SK-N-SH treated with all-trans-retinoic acid at 6 μM for 48 hours (cell line): ENCODE results near the gene SNX30.

Experiments used
- ARNTL ChIP-seq: fragments of 450-650 bp; formaldehyde crosslinking; IDR thresholded peaks from 2 replicates; pipeline ENCODE4 v1.5.0; 2020; ENCODE audit warnings: low read depth, mild to moderate bottlenecking, moderate library complexity, borderline replicate concordance
- BACH2 ChIP-seq: fragments of 250-450 bp; sonication (Bioruptor Pico); IDR thresholded peaks from 2 replicates; pipeline ENCODE4 v1.9.0; 2021; ENCODE audit warnings: mild to moderate bottlenecking, borderline replicate concordance
- GLIS3 ChIP-seq: fragments of 250-450 bp; sonication (Bioruptor Pico); IDR thresholded peaks from 2 replicates; pipeline ENCODE4 v1.5.0; 2020; ENCODE audit warnings: mild to moderate bottlenecking, moderate library complexity
- RARB ChIP-seq: fragments of 250-450 bp; sonication (Bioruptor Pico); IDR thresholded peaks from 2 replicates; pipeline ENCODE4 v1.8.0; 2021; ENCODE audit warnings: mild to moderate bottlenecking, moderate library complexity
- TOX ChIP-seq: fragments of 250-450 bp; sonication (Bioruptor Pico); IDR thresholded peaks from 2 replicates; pipeline ENCODE4 v1.8.0; 2021; ENCODE audit warnings: mild to moderate bottlenecking, moderate library complexity, borderline replicate concordance
- ZFP3 ChIP-seq: fragments of 250-450 bp; sonication (Bioruptor Pico); IDR thresholded peaks from 2 replicates; pipeline ENCODE4 v1.5.0; 2020; ENCODE audit warnings: mild to moderate bottlenecking, moderate library complexity
- ZFP30 ChIP-seq: fragments of 450-650 bp; formaldehyde crosslinking; IDR thresholded peaks from 2 replicates; pipeline ENCODE4 v1.5.0; 2022; ENCODE audit warnings: mild to moderate bottlenecking, moderate library complexity
- ZNF8 ChIP-seq: fragments of 450-650 bp; formaldehyde crosslinking; IDR thresholded peaks from 2 replicates; pipeline ENCODE4 v1.5.0; 2020; ENCODE audit warnings: mild to moderate bottlenecking, moderate library complexity
- TF ChIP-seq, protein P1 (sequence below): fragments of 250-450 bp; sonication (Bioruptor Pico); IDR thresholded peaks from 2 replicates; pipeline ENCODE4 v1.8.0; 2020; ENCODE audit warnings: mild to moderate bottlenecking, moderate library complexity, borderline replicate concordance

DNA sequence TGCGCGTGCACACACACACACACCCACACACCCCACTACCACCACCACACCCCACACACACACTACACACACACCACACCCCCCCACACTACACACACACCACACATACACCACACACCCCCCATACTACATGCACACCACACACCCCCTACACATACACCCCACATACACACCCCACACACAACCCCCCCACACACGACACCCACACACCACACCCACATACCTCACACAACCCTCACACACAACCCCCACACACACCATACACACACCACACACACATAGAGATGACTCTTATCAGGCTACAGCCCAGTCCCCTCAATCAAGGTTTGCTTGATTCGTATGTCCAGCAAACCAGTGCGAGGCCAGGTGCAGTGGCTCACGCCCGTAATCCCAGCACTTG, 114.4 kb downstream of the SNX30 start:
- TF ChIP-seq ARNTL (CRISPR knock-in tag) (no peak), RARB (CRISPR knock-in tag) (no peak), BACH2 (CRISPR knock-in tag) (no peak), ZNF8 (CRISPR knock-in tag) (no peak), ZFP30 (CRISPR knock-in tag) (no peak), ZFP3 (CRISPR knock-in tag) (no peak), TOX (CRISPR knock-in tag) (no peak), GLIS3 (no peak)
- TF ChIP-seq, protein P1, sequence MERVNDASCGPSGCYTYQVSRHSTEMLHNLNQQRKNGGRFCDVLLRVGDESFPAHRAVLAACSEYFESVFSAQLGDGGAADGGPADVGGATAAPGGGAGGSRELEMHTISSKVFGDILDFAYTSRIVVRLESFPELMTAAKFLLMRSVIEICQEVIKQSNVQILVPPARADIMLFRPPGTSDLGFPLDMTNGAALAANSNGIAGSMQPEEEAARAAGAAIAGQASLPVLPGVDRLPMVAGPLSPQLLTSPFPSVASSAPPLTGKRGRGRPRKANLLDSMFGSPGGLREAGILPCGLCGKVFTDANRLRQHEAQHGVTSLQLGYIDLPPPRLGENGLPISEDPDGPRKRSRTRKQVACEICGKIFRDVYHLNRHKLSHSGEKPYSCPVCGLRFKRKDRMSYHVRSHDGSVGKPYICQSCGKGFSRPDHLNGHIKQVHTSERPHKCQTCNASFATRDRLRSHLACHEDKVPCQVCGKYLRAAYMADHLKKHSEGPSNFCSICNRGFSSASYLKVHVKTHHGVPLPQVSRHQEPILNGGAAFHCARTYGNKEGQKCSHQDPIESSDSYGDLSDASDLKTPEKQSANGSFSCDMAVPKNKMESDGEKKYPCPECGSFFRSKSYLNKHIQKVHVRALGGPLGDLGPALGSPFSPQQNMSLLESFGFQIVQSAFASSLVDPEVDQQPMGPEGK (CRISPR knock-in tag): no peak
